Measurements from ENCODE around the gene LRPPRC. TPM values are rescaled to one million over a fixed set of nuclear protein-coding genes. Genes with fewer than 3 reads are reported as not detected.
"Not testable (repeated sequence)": the region's sequence is repeated elsewhere in the genome, so short reads cannot be mapped to it uniquely, and the experiment has no call there.

LRPPRC gene
- 62.9 and 82.7 TPM in 2 replicates for total RNA-seq (2014; rRNA removed; shearing (Covaris generic); ENCODE audit: low replicate concordance)

GRCh38 chr2:43995733-43996533 lies at the start of gene LRPPRC:
TSS of gene LRPPRC (minus strand) at chr2:43995989. CDS start at chr2:43995947, 42 bp downstream.
- peaks cover 51% of the 10 kb centered on the region for H3K79me2 ChIP-seq (ENCODE audit: low read length)

GRCh38 chr2:44045061-44045460 lies 49.3 kb upstream of the LRPPRC start:
- Histone ChIP-seq H3K36me3 (ENCODE audit: insufficient read depth, low read length) (no peaks in the 10 kb centered on the region), H3K27ac (ENCODE audit: low read length) (no peak overlapping the region), H3K4me3 (ENCODE audit: low read length) (no peak overlapping the region), H3K4me2 (ENCODE audit: low read depth, low read length, poor library complexity, severe bottlenecking) (no peak overlapping the region), H2AFZ (ENCODE audit: low read length) (no peak overlapping the region), H4K20me1 (ENCODE audit: insufficient read depth, low read depth, low read length) (no peaks in the 10 kb centered on the region), H3K9me2 (replicated peaks; ENCODE audit: insufficient read depth, low read length) (no peaks in the 10 kb centered on the region), H3K79me2 (ENCODE audit: low read length) (no peaks in the 10 kb centered on the region), H3K27me3 (ENCODE audit: low read length) (0 out of 2 replicates have a peak, but pooled peaks cover 4% of the 10 kb centered on the region), H3K9me3 (ENCODE audit: low read length) (no peaks in the 10 kb centered on the region), H3K9ac (ENCODE audit: low read length) (no peak overlapping the region), H3K4me1 (ENCODE audit: low read length) (peaks cover 5% of the 10 kb centered on the region)
- no peak for DNase-seq

More at GRCh38 chr2:43995733-43996533, at the start of gene LRPPRC:
- H3K27ac ChIP-seq (ENCODE audit: low read length) = peak within 1 kb of the TSS; percentile 56
- no peaks in the 10 kb centered on the region for H3K9me3 ChIP-seq (ENCODE audit: low read length)
- no peaks in the 10 kb centered on the region for H3K9me2 ChIP-seq (replicated peaks; ENCODE audit: insufficient read depth, low read length)
- H3K4me1 ChIP-seq (ENCODE audit: low read length) = peaks cover 22% of the 10 kb centered on the region
- peak; percentile 97 for DNase-seq
- peak within 1 kb of the TSS; percentile 97 for H3K9ac ChIP-seq (ENCODE audit: low read length)
- peaks cover 29% of the 10 kb centered on the region; the same call in 1 of the 2 replicates for H3K36me3 ChIP-seq (ENCODE audit: insufficient read depth, low read length)
- peak within 1 kb of the TSS; percentile 92 for H3K4me3 ChIP-seq (ENCODE audit: low read length)
- H3K4me2 ChIP-seq (ENCODE audit: low read depth, low read length, poor library complexity, severe bottlenecking) = peak within 1 kb of the TSS; percentile 84
- no peaks in the 10 kb centered on the region for H3K27me3 ChIP-seq (ENCODE audit: low read length)
- H4K20me1 ChIP-seq (ENCODE audit: insufficient read depth, low read depth, low read length) = peaks cover 43% of the 10 kb centered on the region
- H2AFZ ChIP-seq (ENCODE audit: low read length) = peak within 1 kb of the TSS; percentile 79

GRCh38 chr2:44044281-44044720 lies 48.5 kb upstream of the LRPPRC start:
- Histone ChIP-seq H3K9ac (ENCODE audit: low read length) (peak overlapping the region; percentile 38; the same call in 1 of the 2 replicates), H3K36me3 (ENCODE audit: insufficient read depth, low read length) (no peaks in the 10 kb centered on the region), H3K27ac (ENCODE audit: low read length) (no peak overlapping the region), H3K4me3 (ENCODE audit: low read length) (no peak overlapping the region), H4K20me1 (ENCODE audit: insufficient read depth, low read depth, low read length) (no peaks in the 10 kb centered on the region), H3K79me2 (ENCODE audit: low read length) (no peaks in the 10 kb centered on the region), H3K9me3 (ENCODE audit: low read length) (no peaks in the 10 kb centered on the region), H3K27me3 (ENCODE audit: low read length) (0 out of 2 replicates have a peak, but pooled peaks cover 4% of the 10 kb centered on the region), H3K4me1 (ENCODE audit: low read length) (peaks cover 5% of the 10 kb centered on the region), H3K4me2 (ENCODE audit: low read depth, low read length, poor library complexity, severe bottlenecking) (no peak overlapping the region), H3K9me2 (replicated peaks; ENCODE audit: insufficient read depth, low read length) (no peaks in the 10 kb centered on the region), H2AFZ (ENCODE audit: low read length) (no peak overlapping the region; the same call in 1 of the 2 replicates)
- DNase-seq = peak; percentile 93

GRCh38 chr2:44040365-44040764 lies 44.6 kb upstream of the LRPPRC start:
- Histone ChIP-seq H3K9me3 (ENCODE audit: low read length) (no peaks in the 10 kb centered on the region), H3K4me1 (ENCODE audit: low read length) (peaks cover 5% of the 10 kb centered on the region), H3K9ac (ENCODE audit: low read length) (no peak overlapping the region), H3K27me3 (ENCODE audit: low read length) (no peaks in the 10 kb centered on the region), H4K20me1 (ENCODE audit: insufficient read depth, low read depth, low read length) (no peaks in the 10 kb centered on the region), H2AFZ (ENCODE audit: low read length) (0 out of 2 replicates have a peak overlapping the region, but pooled peaks have one; percentile 16), H3K79me2 (ENCODE audit: low read length) (no peaks in the 10 kb centered on the region), H3K36me3 (ENCODE audit: insufficient read depth, low read length) (no peaks in the 10 kb centered on the region), H3K9me2 (replicated peaks; ENCODE audit: insufficient read depth, low read length) (no peaks in the 10 kb centered on the region), H3K4me3 (ENCODE audit: low read length) (no peak overlapping the region), H3K27ac (ENCODE audit: low read length) (no peak overlapping the region), H3K4me2 (ENCODE audit: low read depth, low read length, poor library complexity, severe bottlenecking) (no peak overlapping the region)
- no peak for DNase-seq

GRCh38 chr2:44038277-44038676 lies 42.5 kb upstream of the LRPPRC start:
- H3K9me2 ChIP-seq (replicated peaks; ENCODE audit: insufficient read depth, low read length) = no peaks in the 10 kb centered on the region
- H3K4me3 ChIP-seq (ENCODE audit: low read length) = no peak overlapping the region
- H3K4me2 ChIP-seq (ENCODE audit: low read depth, low read length, poor library complexity, severe bottlenecking) = no peak overlapping the region
- no peaks in the 10 kb centered on the region for H3K79me2 ChIP-seq (ENCODE audit: low read length)
- no peaks in the 10 kb centered on the region for H3K9me3 ChIP-seq (ENCODE audit: low read length)
- no peak overlapping the region for H3K9ac ChIP-seq (ENCODE audit: low read length)
- DNase-seq = no peak
- H3K36me3 ChIP-seq (ENCODE audit: insufficient read depth, low read length) = no peaks in the 10 kb centered on the region
- no peaks in the 10 kb centered on the region for H4K20me1 ChIP-seq (ENCODE audit: insufficient read depth, low read depth, low read length)
- H3K27me3 ChIP-seq (ENCODE audit: low read length) = no peaks in the 10 kb centered on the region
- no peak overlapping the region for H2AFZ ChIP-seq (ENCODE audit: low read length)
- no peaks in the 10 kb centered on the region for H3K4me1 ChIP-seq (ENCODE audit: low read length)
- H3K27ac ChIP-seq (ENCODE audit: low read length) = no peak overlapping the region

- no peaks in the 10 kb centered on the region for H3K27me3 ChIP-seq (ENCODE audit: low read length)
- no peak overlapping the region for H3K9ac ChIP-seq (ENCODE audit: low read length)
- DNase-seq = no peak
- no peaks in the 10 kb centered on the region for H4K20me1 ChIP-seq (ENCODE audit: insufficient read depth, low read depth, low read length)
- H3K27ac ChIP-seq (ENCODE audit: low read length) = no peak overlapping the region
- no peaks in the 10 kb centered on the region for H3K36me3 ChIP-seq (ENCODE audit: insufficient read depth, low read length)
- H3K4me1 ChIP-seq (ENCODE audit: low read length) = no peaks in the 10 kb centered on the region
- H3K4me3 ChIP-seq (ENCODE audit: low read length) = no peak overlapping the region
- no peaks in the 10 kb centered on the region for H3K79me2 ChIP-seq (ENCODE audit: low read length)
- no peaks in the 10 kb centered on the region for H3K9me2 ChIP-seq (replicated peaks; ENCODE audit: insufficient read depth, low read length)
- no peak overlapping the region for H3K4me2 ChIP-seq (ENCODE audit: low read depth, low read length, poor library complexity, severe bottlenecking)
- H2AFZ ChIP-seq (ENCODE audit: low read length) = no peak overlapping the region
- H3K9me3 ChIP-seq (ENCODE audit: low read length) = no peaks in the 10 kb centered on the region
Observed at GRCh38 chr2:44037221-44037620, 41.4 kb upstream of the LRPPRC start.

GRCh38 chr2:44033947-44034346 lies 38.2 kb upstream of the LRPPRC start:
- Histone ChIP-seq H3K4me3 (ENCODE audit: low read length) (no peak overlapping the region), H3K36me3 (ENCODE audit: insufficient read depth, low read length) (no peaks in the 10 kb centered on the region), H3K9me3 (ENCODE audit: low read length) (no peaks in the 10 kb centered on the region), H3K4me2 (ENCODE audit: low read depth, low read length, poor library complexity, severe bottlenecking) (no peak overlapping the region), H2AFZ (ENCODE audit: low read length) (no peak overlapping the region), H3K4me1 (ENCODE audit: low read length) (no peaks in the 10 kb centered on the region), H3K27me3 (ENCODE audit: low read length) (no peaks in the 10 kb centered on the region), H3K79me2 (ENCODE audit: low read length) (no peaks in the 10 kb centered on the region), H3K27ac (ENCODE audit: low read length) (no peak overlapping the region), H3K9ac (ENCODE audit: low read length) (no peak overlapping the region), H3K9me2 (replicated peaks; ENCODE audit: insufficient read depth, low read length) (no peaks in the 10 kb centered on the region), H4K20me1 (ENCODE audit: insufficient read depth, low read depth, low read length) (no peaks in the 10 kb centered on the region)
- no peak for DNase-seq

GRCh38 chr2:44027076-44027475 lies 31.3 kb upstream of the LRPPRC start:
- not testable (repeated sequence) for H2AFZ ChIP-seq (ENCODE audit: low read length); DNase-seq; H3K27me3 ChIP-seq (ENCODE audit: low read length); H3K79me2 ChIP-seq (ENCODE audit: low read length); H3K9me2 ChIP-seq (replicated peaks; ENCODE audit: insufficient read depth, low read length); H3K9ac ChIP-seq (ENCODE audit: low read length); H3K9me3 ChIP-seq (ENCODE audit: low read length); H3K4me1 ChIP-seq (ENCODE audit: low read length); H3K27ac ChIP-seq (ENCODE audit: low read length); H3K36me3 ChIP-seq (ENCODE audit: insufficient read depth, low read length); H3K4me2 ChIP-seq (ENCODE audit: low read depth, low read length, poor library complexity, severe bottlenecking); H3K4me3 ChIP-seq (ENCODE audit: low read length); H4K20me1 ChIP-seq (ENCODE audit: insufficient read depth, low read depth, low read length)
